Activated T-cell treated with anti-CD3 and anti-CD28 coated beads for 4 hours (primary cell): ENCODE measurements around the gene MED12.
"Not testable (repeated sequence)": the region's sequence is repeated elsewhere in the genome, so short reads cannot be mapped to it uniquely, and the experiment has no call there.

Experiments
- DNase-seq: peaks from one replicate; pipeline ENCODE4 v3.0.0-alpha.2; 2020

Gene MED12

DNA sequence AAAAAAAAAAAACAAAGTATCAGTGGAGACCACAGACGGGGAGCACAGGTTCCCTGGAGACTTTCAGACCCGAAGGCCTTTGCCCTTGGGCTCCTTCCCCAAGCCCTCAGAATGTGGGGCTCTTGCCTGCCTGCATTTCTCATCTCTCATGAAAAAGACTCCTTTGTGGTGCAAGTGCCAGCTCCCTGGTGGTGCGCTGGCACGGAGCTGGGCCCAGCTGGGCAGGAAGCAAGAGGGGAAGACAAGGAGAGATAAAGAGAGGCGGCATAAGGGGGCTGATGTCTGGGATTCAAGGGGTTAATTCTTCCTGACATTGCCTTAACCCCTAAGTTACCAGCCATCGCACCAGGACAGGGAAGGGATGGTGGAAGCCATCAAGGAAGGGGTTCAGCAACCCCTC lies 48.1 kb downstream of the MED12 start:
- DNase-seq: no peak

DNA sequence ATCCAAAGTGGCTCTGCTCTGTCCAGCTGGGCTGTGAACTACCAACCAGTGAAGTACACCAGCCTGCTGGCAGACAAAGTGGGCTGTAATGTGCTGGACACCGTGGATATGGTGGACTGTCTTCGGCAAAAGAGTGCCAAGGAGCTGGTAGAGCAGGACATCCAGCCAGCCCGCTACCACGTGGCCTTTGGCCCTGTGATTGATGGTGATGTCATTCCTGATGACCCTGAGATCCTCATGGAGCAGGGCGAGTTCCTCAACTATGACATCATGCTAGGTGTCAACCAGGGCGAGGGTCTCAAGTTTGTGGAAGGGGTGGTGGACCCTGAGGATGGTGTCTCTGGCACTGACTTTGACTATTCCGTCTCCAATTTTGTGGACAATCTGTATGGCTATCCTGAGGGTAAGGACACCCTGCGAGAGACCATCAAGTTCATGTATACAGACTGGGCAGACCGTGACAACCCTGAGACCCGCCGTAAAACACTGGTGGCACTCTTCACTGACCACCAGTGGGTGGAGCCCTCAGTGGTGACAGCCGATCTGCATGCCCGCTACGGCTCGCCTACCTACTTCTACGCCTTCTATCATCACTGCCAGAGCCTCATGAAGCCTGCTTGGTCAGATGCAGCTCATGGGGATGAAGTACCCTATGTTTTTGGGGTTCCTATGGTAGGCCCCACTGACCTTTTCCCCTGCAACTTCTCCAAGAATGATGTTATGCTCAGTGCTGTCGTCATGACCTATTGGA lies 48.8 kb downstream of the MED12 start:
- DNase-seq: no peak

DNA sequence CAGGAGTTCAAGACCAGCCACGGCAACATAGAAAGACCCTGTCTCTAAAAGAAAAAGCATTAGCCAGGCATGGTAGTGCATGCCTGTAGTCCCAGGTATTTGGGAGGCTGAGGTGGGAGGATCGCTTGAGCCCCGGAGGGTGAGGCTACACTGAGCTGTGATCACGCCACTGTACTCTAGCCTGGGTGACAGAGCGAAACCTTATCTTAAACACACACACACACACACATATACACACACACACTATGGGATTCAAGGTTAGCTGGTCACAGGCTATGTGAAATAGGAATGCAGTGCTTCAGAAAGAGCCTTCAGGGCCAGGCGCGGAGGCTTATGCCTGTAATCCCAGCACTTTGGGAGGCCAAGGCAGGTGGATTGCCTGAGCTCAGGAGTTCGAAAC lies 49.7 kb downstream of the MED12 start:
- no peak for DNase-seq

DNA sequence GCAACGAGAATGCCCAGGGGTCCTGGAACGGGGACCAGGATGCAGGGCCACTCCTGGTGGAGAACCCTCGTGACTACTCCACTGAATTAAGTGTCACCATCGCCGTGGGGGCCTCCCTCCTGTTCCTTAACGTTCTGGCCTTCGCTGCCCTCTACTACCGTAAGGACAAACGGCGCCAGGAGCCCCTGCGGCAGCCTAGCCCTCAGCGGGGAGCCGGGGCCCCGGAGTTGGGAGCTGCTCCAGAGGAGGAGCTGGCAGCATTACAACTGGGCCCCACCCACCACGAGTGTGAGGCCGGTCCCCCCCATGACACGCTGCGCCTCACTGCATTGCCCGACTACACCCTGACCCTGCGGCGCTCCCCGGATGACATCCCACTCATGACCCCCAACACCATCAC lies 51.2 kb downstream of the MED12 start:
- no peak for DNase-seq

DNA sequence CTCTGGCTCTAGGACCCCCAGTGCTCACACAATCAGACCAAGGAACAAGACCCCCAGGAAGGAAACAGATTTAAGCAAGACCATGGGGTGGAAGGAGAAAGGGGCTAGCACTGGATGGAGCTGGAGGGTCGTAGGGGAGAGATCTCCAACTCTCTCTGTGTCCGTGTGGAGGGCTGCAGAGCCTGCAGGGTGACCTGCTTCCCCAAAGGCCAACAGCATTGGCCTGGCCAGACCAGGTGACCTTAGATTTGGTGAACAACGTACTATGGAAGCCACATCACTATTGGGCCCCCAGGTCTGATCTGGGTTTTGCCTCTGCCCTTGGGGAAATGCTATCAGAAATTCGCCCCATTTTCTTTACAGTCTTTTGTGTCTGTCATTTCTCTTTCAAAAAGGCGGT lies 52.3 kb downstream of the MED12 start:
- DNase-seq: no peak

DNA sequence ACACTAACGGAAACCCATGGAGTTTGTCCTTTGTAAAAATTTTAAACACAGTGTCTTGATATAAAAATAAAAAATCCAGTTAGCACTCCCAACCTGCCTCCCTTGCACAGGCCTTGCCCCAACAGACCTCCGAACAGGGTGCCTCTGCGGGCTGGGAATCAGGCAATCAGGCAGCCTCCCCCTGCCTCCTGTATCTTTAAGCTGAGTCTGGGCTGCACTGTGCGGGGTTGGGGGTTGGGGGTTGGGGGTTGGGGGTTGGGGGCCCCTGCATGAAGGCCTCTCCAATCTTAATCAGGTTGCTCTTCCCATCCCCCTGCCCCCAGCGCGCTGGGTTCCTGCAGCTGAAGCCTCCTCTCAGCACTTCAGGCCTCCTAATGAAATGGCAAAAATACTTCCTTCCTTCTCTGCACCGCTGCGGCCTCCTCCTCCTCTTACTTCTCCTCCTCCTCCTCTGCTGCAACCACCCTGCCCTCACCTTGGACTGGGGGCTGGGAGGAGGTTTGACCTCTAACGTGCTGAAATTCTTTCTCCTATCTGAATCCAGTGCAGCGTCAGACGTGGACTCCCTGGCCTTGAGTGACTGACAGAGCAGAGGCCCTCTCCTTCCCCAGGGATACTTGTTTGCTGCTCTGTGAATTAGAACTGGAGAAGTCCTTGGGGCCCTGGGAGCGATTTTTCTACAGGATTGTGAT lies 52.9 kb downstream of the MED12 start:
- DNase-seq: no peak

DNA sequence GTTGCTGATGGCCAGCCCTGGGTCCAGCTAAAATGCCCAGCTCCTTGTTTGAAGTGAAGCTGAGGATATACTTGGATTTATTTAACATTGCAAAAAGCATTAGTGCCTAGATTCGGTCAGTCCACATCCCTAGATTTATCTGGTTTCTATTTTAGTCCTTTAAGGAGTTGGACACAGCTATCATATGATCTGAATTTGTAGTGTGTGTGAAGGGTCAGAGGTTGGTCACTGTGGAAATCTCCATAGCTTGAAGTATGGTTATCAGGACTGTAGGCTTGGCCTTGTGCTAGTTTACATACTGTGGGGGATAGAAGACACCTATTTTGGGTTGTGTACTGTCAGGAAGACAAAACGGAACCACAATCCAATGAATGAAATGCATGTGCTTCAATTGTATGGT lies 55.0 kb downstream of the MED12 start:
- no peak for DNase-seq

DNA sequence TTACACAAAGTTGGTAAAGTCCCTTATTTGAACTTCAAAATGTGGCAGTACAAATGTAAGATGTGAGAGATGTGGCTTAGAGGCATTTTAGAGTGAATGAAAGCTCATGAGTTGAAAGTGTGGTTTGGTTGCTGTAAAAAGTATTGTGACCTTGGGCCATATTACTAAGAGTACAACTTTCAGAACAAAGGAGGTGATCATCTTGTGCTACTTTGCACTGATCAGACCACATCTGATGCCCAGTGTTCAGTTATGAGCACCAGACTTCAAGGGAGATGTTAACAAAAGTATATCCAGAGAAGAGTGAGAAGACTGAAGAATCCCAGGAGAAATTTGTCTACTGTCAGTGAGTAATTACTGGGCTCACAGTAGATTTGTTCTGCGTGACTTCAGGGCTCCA lies 56.4 kb downstream of the MED12 start:
- DNase-seq: no peak

DNA sequence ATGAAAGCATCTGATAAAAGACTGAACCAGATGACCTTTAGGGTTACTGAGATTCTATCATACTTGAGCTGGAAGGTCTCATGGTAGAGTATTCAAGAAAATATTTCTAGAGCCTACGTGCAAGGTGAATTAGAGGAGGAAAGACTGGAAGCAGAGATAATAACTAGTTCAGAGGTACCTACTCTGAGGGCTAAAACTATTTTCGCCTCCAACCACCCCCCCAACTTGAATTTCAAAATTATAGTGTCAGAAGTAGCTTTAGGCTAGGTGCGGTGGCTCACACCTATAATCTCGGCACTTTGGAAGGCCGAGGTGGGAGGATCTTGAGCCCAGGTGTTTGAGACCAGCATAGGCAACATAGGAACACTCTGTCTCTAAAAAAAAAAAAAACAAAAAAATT lies 57.1 kb downstream of the MED12 start:
- no peak for DNase-seq

DNA sequence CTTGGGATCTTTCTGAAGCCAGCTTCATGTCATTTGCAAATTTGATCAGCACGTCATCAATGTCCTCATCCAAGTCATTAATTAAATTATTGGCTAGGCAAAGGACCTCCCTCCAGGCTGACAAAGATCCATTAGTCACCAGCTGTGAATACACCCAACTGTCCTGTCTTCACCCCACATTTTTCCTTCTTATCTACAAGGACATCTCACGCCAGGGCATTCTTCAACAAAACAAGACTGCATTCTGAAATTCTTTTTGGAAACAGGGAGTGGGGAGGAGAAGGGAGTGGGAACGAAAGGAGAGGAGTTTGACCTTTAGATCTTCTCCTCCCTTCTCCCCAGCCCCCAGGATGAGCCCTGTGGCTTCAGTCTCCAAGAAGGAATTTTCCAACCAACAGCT lies 58.9 kb downstream of the MED12 start:
- no peak for DNase-seq

DNA sequence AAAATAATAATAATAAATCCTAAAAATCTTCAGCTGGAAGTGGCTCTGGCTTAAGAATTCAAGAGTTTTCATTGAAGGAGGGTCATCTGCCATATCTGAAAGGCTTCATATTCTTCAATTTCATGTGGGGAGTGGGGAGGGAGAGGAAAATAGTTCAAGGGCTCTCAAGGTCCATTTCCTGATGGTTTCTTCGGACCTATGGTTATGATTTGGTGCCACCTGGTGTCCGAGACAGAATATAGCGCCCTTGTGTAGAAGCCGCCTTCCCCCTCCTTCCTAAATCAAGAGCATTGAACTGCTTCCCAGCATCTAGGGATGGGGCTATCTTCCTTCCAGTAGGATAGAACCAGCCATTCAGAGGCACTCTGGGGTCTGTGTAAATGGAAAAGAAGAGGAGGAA lies 60.5 kb downstream of the MED12 start:
- DNase-seq: peak; percentile 23

DNA sequence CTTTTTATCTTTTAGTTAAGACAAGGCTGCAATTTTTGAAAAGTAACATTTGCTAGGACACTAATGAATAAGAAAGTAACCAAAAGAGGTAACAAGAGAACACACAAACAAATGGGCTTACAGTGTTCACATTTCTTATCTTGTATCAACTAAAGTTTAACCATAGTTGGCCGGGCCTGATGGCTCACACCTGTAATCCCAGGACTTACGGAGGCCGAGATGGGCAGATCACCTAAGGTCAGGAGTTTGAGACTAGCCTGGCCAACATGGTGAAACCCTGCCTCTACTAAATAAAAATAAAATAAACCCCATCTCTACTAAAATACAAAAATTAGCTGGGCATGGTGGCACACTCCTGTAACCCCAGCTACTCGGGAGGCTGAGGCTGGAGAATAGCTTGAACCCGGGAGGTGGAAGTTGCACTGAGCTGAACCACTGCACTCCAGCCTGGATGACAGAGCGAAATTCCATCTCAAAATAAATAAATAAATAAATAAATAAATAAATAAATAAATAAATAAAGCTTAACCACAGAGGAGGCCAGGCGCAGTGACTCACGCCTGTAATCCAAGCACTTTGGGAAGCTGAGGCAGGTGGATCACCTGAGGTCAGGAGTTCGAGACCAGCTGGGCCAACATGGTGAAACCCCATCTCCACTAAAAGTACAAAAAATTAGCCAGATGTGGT lies 62.3 kb downstream of the MED12 start:
- DNase-seq: not testable (repeated sequence)

DNA sequence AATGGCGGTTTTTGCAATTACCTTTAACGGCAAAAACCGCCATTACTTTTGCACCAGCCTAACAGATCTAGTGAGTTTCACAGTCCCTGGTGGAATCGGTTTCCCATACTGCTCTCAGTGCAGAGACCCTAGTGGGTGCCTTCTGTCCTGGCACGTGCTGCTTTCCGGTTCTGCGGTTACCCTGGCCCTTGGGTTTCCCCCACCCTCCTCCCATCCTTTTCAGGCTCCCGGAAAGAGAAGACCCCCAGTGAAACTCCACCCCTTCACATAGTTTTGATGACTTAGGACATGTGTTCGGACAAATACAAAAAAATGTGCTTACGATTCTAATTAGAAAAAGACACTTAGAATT lies 63.1 kb downstream of the MED12 start:
- DNase-seq: peak; percentile 11

DNA sequence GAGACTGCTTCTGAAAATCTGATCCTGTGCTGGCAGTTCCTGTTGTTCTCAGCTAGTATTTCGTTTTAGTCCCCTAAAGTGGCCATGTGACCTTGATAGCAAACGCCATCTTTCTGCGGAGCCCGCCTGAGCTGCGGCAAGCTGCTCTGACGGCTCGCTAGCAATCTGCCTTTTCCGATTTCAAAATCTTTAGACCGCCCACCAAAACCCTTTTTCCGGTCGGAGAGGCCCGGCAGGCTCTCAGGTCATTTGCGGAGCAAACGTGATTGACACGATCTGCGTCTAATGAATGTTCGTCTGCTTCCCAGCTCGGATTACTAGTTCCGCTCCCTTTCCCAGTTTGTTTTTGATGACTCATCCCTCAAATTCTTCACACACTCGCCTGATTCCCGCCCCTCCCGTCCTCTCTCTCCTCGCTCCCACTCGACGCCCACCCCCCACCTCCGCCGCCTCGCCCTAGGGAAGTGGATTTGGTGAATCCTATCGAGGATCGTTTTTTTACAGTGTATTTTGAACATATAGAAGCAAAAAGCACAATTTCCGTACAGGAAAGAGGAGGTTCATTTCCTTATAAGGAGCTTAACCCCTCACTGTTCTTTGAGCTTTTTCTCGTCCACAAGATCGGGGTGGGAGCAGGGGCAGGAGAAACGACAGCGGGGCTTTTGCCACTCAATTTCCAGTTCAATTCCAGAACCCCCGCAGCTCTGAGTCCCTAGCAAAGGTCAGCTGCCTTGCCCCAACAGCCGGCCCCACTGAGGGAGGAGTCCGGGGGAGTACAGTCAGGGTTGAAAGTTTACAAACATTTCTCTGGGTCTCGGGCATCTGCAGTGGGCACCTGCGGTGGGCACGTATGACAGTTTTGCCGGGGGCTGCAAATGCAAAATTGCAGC lies 63.8 kb downstream of the MED12 start:
- DNase-seq: peak; percentile 61

DNA sequence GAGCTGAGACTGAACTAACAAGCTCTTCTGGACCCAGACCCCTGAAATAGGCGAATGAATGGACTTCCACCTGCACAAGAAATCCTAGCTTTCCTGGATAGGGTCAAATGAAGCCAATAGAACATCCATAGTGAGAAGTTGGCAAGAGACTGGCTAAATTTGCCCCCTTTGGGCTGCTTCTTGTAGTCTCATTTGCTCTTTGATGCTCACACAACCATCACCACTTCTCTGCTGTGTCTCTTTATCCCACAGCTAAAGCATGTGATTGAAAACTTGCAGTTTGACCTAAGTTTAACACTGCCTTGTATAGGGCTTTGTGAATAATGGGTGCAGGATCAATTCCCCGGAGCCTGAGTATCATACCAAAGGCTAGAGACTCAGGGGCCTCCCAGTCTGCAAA lies 64.5 kb downstream of the MED12 start:
- DNase-seq: no peak

DNA sequence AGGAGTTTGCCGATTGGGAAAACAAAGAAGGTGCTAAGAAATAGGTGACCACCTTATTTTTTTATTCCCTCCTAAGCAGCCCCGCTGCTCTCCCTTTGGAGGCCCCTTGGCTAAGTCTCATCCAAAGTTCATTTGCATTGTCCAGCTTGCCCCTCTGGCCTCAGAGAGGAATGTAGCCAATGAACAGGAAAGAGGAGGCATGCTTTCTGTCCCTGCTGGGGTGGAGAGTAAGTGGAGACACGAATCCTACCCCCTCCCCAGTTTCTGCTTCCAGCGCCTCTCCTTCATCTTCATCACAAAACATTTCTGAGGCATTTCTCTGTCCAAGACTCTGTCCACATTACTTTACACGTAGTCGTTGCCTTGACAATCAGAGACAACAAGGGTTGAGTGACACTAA lies 64.9 kb downstream of the MED12 start:
- no peak for DNase-seq

DNA sequence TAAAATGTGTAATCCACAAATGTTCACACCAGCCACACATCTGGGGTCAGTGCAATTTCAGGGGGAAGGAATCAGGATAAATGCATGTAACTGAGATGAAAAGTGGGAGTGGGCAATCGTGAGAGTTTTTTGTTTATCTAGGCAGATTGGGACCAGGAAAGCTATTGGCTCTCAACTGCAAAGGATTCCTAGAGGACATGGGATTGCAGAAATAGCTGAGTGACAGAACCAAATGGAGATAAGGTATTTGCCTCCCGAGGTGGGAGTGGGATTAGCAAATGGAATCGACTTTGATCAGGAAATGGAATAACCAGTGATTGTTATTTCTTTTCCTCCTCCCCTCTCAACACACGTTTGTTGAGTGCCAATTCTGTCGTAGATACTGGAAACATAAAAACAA lies 65.7 kb downstream of the MED12 start:
- DNase-seq: no peak

DNA sequence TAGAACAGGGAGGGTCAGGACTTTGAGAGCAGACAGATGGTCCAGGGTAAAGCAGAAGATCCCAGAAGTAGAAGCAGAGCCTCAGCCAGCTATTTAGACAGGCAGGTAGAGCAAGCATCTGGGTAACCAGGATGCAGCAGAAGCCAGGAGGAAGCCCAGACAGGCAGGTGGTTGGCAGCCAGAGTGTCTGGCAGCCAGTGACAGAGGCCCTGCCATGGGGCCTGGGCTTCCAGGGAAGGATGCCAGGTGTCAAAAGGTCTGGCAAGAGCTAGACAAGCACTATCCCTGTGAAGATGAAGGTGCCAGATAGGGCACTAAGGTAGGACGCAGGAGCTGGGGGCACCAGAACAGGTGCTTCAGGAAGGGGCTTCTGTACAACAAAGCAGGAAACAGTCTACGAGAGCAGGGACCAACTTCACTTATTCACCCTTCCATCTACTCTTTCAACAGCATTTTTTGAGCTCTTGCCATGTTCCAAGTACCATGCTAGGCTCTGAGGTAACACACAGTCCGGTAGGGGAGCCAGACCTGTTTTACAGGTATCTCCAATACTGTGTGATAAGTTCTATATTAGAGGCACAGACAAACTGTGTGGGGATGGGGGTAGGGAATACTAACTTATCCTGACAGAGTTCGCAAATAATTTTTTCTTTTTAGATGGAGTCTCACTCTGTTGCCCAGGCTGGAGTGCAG lies 66.6 kb downstream of the MED12 start:
- no peak for DNase-seq

DNA sequence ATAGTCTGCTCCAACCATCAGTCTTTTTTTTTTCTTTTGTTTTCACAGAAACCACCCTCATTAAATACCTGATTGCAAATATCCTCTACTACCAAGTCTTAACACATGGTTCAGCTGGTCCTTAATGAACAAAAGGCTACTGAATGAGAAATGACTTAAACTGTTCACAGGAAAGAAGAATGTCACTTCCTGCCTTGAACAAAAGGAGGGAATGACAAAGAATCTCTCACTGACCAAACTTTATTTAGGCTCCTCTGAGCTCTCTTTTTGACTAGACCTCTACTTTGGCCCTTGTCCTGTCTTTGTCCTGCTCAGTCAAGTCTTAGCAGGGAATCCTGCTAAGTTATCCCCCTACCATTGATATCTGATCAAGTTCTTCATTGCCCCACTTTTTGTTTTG lies 72.9 kb downstream of the MED12 start:
- no peak for DNase-seq
